ENCODE measurements around the gene DNAH8.

GRCh38 chr6:38760097-38760496, 45.0 kb downstream of the DNAH8 start:
- no peak for TF ChIP-seq POLR2A (IDR thresholded peaks at IDR 0.05)
- no peak for TF ChIP-seq POLR2AphosphoS5 (IDR thresholded peaks at IDR 0.05)
- TF ChIP-seq, protein P1, sequence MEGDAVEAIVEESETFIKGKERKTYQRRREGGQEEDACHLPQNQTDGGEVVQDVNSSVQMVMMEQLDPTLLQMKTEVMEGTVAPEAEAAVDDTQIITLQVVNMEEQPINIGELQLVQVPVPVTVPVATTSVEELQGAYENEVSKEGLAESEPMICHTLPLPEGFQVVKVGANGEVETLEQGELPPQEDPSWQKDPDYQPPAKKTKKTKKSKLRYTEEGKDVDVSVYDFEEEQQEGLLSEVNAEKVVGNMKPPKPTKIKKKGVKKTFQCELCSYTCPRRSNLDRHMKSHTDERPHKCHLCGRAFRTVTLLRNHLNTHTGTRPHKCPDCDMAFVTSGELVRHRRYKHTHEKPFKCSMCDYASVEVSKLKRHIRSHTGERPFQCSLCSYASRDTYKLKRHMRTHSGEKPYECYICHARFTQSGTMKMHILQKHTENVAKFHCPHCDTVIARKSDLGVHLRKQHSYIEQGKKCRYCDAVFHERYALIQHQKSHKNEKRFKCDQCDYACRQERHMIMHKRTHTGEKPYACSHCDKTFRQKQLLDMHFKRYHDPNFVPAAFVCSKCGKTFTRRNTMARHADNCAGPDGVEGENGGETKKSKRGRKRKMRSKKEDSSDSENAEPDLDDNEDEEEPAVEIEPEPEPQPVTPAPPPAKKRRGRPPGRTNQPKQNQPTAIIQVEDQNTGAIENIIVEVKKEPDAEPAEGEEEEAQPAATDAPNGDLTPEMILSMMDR (IDR thresholded peaks at IDR 0.05): no peak

All from sigmoid colon (tissue), 4 donors.